ENCODE results near the gene GRIA4.

GRIA4 gene

DNA sequence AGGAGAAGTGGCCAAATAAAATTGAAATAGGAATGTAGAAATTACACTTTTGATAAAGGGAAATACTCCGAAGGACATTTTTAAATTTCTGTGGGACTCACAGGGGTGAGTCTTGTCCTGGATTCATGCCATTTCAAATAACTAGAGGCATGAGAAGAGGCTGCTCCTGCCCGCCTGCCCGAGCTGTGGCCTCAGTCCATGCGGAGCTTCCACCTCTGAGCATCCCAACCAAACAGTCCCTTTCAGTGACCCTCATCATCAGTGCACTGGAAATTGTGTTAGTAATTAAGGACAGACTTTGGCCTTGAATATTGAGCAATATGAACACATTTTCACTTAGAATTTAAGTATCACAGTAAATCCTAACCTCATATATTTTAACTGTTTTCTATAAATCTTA is 25.6 kb downstream of the GRIA4 start:
- H3K36me3 ChIP-seq (ENCODE audit: control insufficient read depth in 2 of 2, insufficient read depth in 1 of 2, low read length in 2 of 2): no peaks in the 10 kb centered on the region
- H3K4me3 ChIP-seq (ENCODE audit: low read depth, low read length): no peak overlapping the region
- ChIA-PET CTCF (no interaction called here), POLR2A (no interaction called here)
- H3K4me1 ChIP-seq (ENCODE audit: control insufficient read depth, insufficient read depth, low read length): no peaks in the 10 kb centered on the region
- no peak overlapping the region for H3K27ac ChIP-seq (ENCODE audit: extremely low read depth, low read depth, low read length)
- TF ChIP-seq YY1 (tag by site-specific recombination; IDR thresholded peaks at IDR 0.05): no peak
- TF ChIP-seq ZNF155 (tag by site-specific recombination; IDR thresholded peaks at IDR 0.05): no peak
- TF ChIP-seq ZNF701 (tag by site-specific recombination; IDR thresholded peaks at IDR 0.05): no peak
- no peak for TF ChIP-seq ZFHX2 (tag by site-specific recombination; conservative IDR thresholded peaks at IDR 0.05)
- no peak for TF ChIP-seq PRDM1 (tag by site-specific recombination; IDR thresholded peaks at IDR 0.05)
- no peak for TF ChIP-seq SP3 (tag by site-specific recombination; IDR thresholded peaks at IDR 0.05)
- no peak for TF ChIP-seq TSHZ1 (tag by site-specific recombination; IDR thresholded peaks at IDR 0.05; ENCODE audit: borderline replicate concordance)
- no peak for TF ChIP-seq ZNF423 (tag by site-specific recombination; IDR thresholded peaks at IDR 0.05)
- TF ChIP-seq ZNF274 (IDR thresholded peaks at IDR 0.05; ENCODE audit: low read length): no peak
- no peak for TF ChIP-seq ZNF274 (tag by site-specific recombination; IDR thresholded peaks at IDR 0.05; ENCODE audit: borderline replicate concordance)
- TF ChIP-seq ZNF48 (tag by site-specific recombination; IDR thresholded peaks at IDR 0.05): no peak
- no peak for TF ChIP-seq TRIM28 (IDR thresholded peaks at IDR 0.05; ENCODE audit: borderline replicate concordance, low read length)
- TF ChIP-seq ZFP37 (tag by site-specific recombination; IDR thresholded peaks at IDR 0.05): no peak
- no peak for TF ChIP-seq ZNF529 (tag by site-specific recombination; IDR thresholded peaks at IDR 0.05; ENCODE audit: insufficient replicate concordance)
- no peak for TF ChIP-seq ZNF610 (tag by site-specific recombination; IDR thresholded peaks at IDR 0.05; ENCODE audit: borderline replicate concordance)
- no peak for TF ChIP-seq ZNF350 (tag by site-specific recombination; IDR thresholded peaks at IDR 0.05)
- TF ChIP-seq ZBTB26 (tag by site-specific recombination; optimal IDR thresholded peaks at IDR 0.05): no peak
- no peak for TF ChIP-seq ZNF140 (tag by site-specific recombination; IDR thresholded peaks at IDR 0.05)
- no peak for TF ChIP-seq PRDM2 (tag by site-specific recombination; IDR thresholded peaks at IDR 0.05; ENCODE audit: borderline replicate concordance)
- no peak for TF ChIP-seq YY2 (tag by site-specific recombination; IDR thresholded peaks at IDR 0.05)
- no peaks in the 10 kb centered on the region for H3K9me3 ChIP-seq (ENCODE audit: control insufficient read depth, insufficient read depth, low read depth, low read length)

Data from HEK293 (cell line).